T-helper 17 cell (primary cell): ENCODE data around the gene DUOXA1. TPM values are rescaled to one million over a fixed set of nuclear protein-coding genes. Genes with fewer than 3 reads are reported as not detected.
A peak's percentile ranks its signal among the peaks of the same experiment; 100 is the strongest.

Source experiments
- ATAC-seq: fragments of 150-1000 bp; cut with Tn5 transposase; 2 replicates; pipeline ENCODE4 v1.10.0; 2021; ENCODE audit warnings: mild to moderate bottlenecking, moderate library complexity
- DNase-seq, 3 donors: peaks; one replicate each; pipeline versions ENCODE4 v3.0.0 to v3.0.0-alpha.2; 2020 to 2021
- H3K9me3 ChIP-seq: one replicate; pipeline ENCODE4 v1.7.0; 2013; ENCODE audit warnings: low read length, mild to moderate bottlenecking; ENCODE audit not compliant: control insufficient read depth, poor library complexity, severe bottlenecking
- H3K27ac Mint-ChIP-seq: one replicate; pipeline ENCODE4 v1.8.0; 2022; ENCODE audit warnings: mild to moderate bottlenecking, moderate library complexity, mixed read lengths
- H3K27me3 Mint-ChIP-seq: one replicate; pipeline ENCODE4 v1.8.0; 2022; ENCODE audit warnings: mixed read lengths
- H3K36me3 Mint-ChIP-seq: one replicate; pipeline ENCODE4 v1.8.0; 2022; ENCODE audit warnings: low read depth, mixed read lengths
- H3K4me1 Mint-ChIP-seq: one replicate; pipeline ENCODE4 v1.8.0; 2022; ENCODE audit warnings: mild to moderate bottlenecking, mixed read lengths
- H3K4me3 Mint-ChIP-seq: one replicate; pipeline ENCODE4 v1.8.0; 2022; ENCODE audit warnings: mild to moderate bottlenecking, moderate library complexity, mixed read lengths
- total RNA-seq, 4 donors: library from RNA in 2 of 4; stranded (reverse) in 2 of 4; gene quantifications; one replicate each; pipeline ENCODE4 v1.2.3 and lab custom pipeline; 2022 to 2026

DUOXA1 gene
- total RNA-seq, 2 donors from 2014 or later = 0.57 TPM; not detected in 1

DNA sequence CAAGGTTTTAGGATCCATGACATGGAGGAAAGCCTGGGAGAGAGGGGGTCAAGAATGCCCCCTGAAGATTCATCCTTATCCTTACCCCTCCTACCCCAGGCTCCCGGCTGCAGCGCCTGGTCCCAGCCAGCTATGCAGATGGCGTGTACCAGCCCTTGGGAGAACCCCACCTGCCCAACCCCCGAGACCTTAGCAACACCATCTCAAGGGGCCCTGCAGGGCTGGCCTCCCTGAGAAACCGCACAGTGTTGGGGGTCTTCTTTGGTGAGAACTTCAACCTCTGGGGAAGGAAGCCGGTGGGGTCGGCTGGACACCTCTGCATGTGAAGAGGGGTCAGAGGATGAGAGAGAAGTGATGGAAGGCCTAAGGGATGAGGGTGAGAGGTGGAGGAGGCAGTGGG, 4.4 kb upstream of the DUOXA1 start:
- Mint-ChIP-seq H3K27me3 (peaks cover 66% of the 10 kb centered on the region), H3K36me3 (peaks cover 5% of the 10 kb centered on the region), H3K4me3 (peak overlapping the region; percentile 65), H3K27ac (no peak overlapping the region), H3K4me1 (peaks cover 7% of the 10 kb centered on the region)
- no peak for ATAC-seq
- H3K9me3 ChIP-seq = no peaks in the 10 kb centered on the region
- DNase-seq = no peak

DNA sequence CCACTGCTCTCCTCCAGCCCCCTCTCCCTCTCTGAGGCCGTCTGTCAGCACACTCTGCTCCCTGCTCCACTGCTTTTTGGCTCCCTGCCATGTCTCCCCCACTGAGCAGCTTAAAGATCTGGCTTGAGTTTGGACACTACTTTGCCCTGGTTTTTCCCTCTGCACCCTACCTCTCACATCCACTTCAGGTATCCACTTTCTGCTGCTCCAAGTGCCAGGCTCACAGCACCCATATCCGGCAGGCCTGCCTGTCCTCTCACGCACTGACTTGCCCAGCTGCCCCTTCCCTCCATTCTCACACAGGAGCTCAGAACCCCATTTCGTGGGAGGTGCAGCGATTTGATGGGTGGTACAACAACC, 3.9 kb upstream of the DUOXA1 start:
- Mint-ChIP-seq H3K36me3 (peaks cover 5% of the 10 kb centered on the region), H3K4me1 (peaks cover 7% of the 10 kb centered on the region), H3K27ac (no peak overlapping the region), H3K27me3 (peaks cover 70% of the 10 kb centered on the region), H3K4me3 (no peak overlapping the region)
- DNase-seq (no peak), ATAC-seq (no peak)
- no peaks in the 10 kb centered on the region for H3K9me3 ChIP-seq

DNA sequence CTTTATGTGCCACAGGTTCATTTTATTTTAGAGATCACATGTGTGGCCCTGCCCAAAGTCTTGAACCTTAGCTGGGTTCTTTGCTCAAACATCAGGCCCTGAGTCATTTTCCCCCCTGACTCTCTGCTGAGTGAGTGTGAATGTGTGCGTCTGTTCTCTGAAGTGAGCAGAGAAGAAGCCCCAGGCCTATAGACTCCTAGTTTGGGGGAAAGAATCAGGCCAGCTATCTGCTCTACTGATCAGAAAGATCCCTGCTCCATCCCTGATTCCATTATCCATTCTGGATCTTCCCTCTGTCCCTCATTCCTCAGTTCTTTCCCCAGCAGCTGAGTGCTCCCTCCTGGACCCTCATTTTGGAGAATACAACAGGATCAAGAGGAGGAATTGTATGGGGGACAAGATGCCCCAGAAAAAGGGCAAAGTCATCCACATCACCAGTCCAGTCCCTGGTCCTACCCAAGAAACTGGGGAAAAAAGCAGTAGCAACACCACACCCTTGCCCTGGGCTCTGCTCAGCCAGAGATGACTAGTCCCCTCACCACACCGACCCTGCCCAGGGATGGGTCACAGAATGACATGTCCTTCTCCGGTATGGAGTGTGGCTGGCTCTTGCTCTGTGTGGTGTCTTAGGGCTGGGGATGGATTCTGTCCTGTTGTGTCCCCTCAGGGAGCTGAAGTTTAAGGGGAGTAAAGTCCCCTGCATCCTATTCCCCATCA, 3.3 kb upstream of the DUOXA1 start:
- no peak overlapping the region for H3K27ac Mint-ChIP-seq
- peaks cover 70% of the 10 kb centered on the region for H3K27me3 Mint-ChIP-seq
- no peak overlapping the region for H3K4me3 Mint-ChIP-seq
- H3K36me3 Mint-ChIP-seq = peaks cover 5% of the 10 kb centered on the region
- H3K9me3 ChIP-seq = no peaks in the 10 kb centered on the region
- no peak for DNase-seq
- peaks cover 7% of the 10 kb centered on the region for H3K4me1 Mint-ChIP-seq
- ATAC-seq = no peak

DNA sequence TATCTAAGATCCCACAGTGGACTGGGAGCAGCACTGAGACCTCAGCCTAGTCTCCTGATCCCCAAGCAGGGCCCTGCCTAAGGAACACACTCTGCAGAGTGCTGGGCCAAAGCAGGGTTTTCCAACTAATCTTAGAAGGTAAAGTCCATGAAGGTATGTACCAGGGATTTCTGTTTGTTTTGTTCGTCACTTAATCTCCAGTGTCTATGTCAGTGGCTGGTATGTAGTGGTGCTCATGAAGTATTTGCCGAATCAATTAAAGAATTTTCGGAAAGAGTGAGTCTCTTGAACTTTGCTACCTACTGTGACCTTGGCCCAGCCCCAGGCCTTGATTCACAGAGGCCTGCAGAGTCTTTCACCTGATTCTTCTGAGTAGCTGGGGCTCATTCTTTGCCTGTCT, 1.8 kb upstream of the DUOXA1 start:
- H3K4me3 Mint-ChIP-seq = no peak overlapping the region
- DNase-seq (no peak), ATAC-seq (no peak)
- H3K4me1 Mint-ChIP-seq = peaks cover 6% of the 10 kb centered on the region
- no peaks in the 10 kb centered on the region for H3K9me3 ChIP-seq
- H3K27ac Mint-ChIP-seq = no peak overlapping the region
- H3K36me3 Mint-ChIP-seq = peaks cover 5% of the 10 kb centered on the region
- peaks cover 73% of the 10 kb centered on the region for H3K27me3 Mint-ChIP-seq

DNA sequence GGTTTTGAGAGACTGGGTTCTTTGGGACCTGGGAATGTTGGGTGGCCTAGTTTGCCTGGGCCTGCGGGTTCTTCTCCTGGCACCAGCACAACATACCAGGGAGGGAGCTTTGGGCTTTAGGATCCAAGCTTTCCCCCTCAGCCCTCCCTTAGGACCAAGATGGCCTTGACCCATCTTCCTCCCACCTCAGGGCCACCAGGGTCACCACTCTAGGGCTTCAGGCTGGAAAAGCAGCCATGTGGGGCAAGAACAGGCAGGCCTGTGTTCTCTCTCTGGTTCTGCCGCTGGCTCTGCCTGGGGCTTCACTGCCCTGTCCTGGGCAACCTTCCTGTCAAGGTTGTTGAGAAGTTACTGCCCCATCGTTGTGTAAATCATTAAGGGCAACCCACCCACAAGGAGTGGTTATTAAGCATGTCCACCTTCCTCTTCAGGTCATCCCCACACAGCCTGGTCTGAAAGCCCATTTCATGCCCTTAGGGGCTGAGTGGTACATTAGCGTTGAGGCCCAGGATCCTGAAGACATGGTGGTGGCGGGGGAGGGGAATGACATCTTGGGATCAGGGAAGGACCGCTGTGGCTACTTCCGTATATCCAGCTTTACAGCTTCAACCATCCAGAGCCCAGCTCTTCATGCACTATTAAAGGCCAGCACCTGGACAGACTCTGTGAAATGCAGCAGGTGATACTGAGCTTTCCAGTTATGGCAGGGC, 767 bp upstream of the DUOXA1 start:
- no peak for DNase-seq
- H3K27me3 Mint-ChIP-seq = peaks cover 79% of the 10 kb centered on the region

DNA sequence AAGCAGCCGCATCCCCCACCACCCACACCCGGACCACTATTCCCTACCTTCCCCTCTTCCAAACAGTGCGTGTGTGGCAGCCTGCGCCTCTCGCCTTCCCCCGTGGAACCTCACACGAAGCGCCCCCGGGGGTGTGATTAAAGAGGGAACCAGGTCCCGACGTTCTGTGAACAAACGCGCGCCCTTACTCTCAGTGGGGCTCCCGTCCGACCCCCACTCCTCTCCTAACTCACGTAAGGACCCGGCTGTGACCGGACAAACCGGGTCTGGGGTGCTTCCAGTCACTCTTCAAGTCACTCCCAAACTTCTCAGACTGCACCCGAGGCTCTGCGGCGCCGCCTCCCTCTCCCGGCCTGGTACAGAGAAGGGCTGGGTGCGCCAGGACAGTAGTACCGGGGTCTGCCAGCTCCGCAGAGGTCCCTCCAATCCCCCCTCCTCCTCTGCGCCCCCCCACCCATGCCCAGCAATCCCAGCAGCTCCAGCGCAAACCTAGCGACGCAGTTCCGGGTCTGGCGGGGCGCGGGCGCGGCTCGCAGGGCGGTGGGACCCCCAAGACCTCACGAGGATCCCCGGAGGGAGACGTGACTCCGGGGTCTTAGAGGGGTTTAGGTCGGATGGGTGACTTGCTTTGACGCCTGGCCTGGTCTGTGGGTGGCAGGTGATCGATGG, 574 bp downstream of the DUOXA1 start:
- Mint-ChIP-seq H3K27ac (no peak overlapping the region), H3K36me3 (peaks cover 17% of the 10 kb centered on the region), H3K4me3 (peak overlapping the region; percentile 60), H3K27me3 (peaks cover 82% of the 10 kb centered on the region), H3K4me1 (peaks cover 5% of the 10 kb centered on the region)
- ATAC-seq = no peak
- no peaks in the 10 kb centered on the region for H3K9me3 ChIP-seq
- DNase-seq = no peak

More for the DNA sequence above, 767 bp upstream of the DUOXA1 start:
- H3K9me3 ChIP-seq = no peaks in the 10 kb centered on the region
- H3K4me3 Mint-ChIP-seq = peak overlapping the region; percentile 60
- no peak for ATAC-seq
- H3K36me3 Mint-ChIP-seq = peaks cover 13% of the 10 kb centered on the region
- peaks cover 6% of the 10 kb centered on the region for H3K4me1 Mint-ChIP-seq
- no peak overlapping the region for H3K27ac Mint-ChIP-seq

DNA sequence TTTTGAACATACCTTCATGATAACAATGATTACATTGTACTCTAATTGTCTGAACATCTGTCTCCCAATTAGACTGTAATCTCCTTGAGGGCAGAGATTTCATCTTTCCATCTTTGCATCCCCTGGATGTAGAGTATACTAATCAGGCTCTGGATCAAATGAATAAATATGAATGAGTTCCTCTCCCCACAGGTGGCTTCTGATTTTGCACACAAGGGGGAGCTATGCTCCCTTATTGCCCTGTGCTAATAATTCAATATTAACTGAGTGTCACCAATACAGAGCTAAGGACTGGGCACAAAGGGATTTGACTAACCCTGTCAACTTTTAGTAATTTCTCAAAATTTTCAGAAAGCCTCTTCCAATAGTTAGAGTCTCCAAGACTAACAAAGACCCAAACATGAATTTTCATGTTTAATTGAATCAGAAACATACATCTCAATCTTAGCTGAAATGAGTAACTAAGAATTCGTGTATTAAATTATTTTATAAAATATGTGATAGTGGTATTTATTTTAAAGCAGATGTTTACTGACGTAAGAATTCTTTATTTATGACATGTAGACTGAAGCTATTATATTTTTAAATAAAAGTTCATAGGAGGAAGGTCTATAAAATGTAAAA, 3.0 kb downstream of the DUOXA1 start:
- ATAC-seq (peak; percentile 77), DNase-seq (peak in 1 of 3 donors; percentile 36)
- Mint-ChIP-seq H3K27ac (no peak overlapping the region), H3K4me1 (peaks cover 3% of the 10 kb centered on the region), H3K4me3 (no peak overlapping the region), H3K27me3 (peaks cover 77% of the 10 kb centered on the region), H3K36me3 (peaks cover 16% of the 10 kb centered on the region)
- H3K9me3 ChIP-seq = no peaks in the 10 kb centered on the region

DNA sequence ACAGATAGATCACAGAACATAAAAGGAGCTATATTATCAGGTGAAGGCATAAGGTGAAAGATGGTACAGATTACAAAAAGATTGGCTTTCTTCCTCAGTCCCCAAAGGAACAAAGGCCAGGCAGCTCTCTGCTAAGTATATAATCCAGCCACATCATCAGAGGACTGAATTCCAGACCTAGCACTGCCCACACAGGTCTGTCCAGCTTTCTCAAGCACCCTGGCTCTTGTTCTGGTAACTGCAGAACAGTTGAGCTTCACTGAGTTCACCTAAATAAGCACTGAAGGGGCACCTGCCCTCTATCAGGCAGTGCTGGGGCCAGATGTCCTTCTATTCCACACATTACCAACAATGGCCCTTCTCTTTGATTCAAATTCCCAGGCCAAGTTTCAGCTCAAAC, 6.3 kb downstream of the DUOXA1 start:
- H3K4me3 Mint-ChIP-seq = no peak overlapping the region
- H3K9me3 ChIP-seq = no peaks in the 10 kb centered on the region
- H3K27ac Mint-ChIP-seq = no peak overlapping the region
- peaks cover 78% of the 10 kb centered on the region for H3K27me3 Mint-ChIP-seq
- peaks cover 4% of the 10 kb centered on the region for H3K4me1 Mint-ChIP-seq
- no peak for ATAC-seq
- peaks cover 20% of the 10 kb centered on the region for H3K36me3 Mint-ChIP-seq
- DNase-seq = no peak

DNA sequence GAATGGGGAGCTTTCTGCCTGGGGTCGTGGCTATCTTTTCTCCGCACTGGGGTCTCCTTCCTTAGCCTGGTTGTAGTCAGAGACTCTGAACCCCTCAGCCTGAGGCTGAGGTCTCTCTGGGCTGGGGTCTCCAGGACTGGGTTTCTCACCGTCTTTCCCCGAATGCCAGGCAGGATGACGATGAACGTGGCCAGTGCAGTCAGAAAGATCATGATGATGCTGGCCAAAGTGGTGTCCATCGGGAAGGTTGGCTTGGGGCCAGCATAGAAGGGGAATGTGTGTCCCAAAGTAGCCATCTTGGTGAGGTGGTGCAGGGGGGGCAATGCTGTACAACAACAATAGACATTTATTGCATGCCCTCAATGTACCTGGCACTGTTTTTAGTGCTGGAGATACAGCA, 7.0 kb downstream of the DUOXA1 start:
- H3K36me3 Mint-ChIP-seq = peaks cover 22% of the 10 kb centered on the region
- peaks cover 11% of the 10 kb centered on the region for H3K4me1 Mint-ChIP-seq
- H3K27me3 Mint-ChIP-seq = peaks cover 78% of the 10 kb centered on the region
- H3K27ac Mint-ChIP-seq = no peak overlapping the region
- no peak for ATAC-seq
- no peak for DNase-seq
- no peak overlapping the region for H3K4me3 Mint-ChIP-seq
- no peaks in the 10 kb centered on the region for H3K9me3 ChIP-seq

DNA sequence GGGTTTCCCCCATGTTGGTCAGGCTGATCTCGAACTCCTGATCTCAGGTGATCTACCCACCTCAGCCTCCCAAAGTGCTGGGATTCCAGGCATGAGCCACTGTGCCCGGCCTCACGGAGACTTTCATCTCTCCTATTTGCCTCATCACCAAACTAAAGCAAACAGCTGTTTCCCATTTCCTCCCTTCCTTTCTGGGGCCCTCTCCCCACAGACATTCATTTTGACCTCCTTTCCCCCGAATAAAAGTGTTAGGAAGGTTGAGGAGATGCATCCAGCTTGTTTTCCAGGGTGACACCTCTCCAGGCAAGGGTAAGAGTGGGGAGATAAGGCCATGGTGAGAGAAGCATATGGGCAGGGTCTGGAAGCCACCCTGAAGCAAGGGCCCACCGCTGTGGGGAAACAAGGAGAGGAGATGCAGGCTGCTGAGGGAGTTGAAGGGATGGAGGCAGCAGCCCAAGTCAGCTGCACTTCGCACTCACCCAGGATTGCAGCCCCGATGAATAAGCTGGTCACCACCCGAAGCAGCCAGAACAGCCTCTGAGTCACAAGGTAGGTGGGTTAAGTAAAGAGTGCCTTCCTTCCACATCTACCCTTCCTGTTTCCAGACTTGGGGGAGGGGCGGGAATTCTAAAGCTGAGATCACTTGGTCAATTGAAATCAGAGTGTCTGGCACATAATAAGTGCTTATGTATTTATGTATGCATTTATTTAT, 7.8 kb downstream of the DUOXA1 start:
- Mint-ChIP-seq H3K27me3 (peaks cover 83% of the 10 kb centered on the region), H3K4me1 (peaks cover 19% of the 10 kb centered on the region), H3K27ac (no peak overlapping the region), H3K36me3 (peaks cover 22% of the 10 kb centered on the region), H3K4me3 (no peak overlapping the region)
- ATAC-seq = no peak
- DNase-seq = no peak
- no peaks in the 10 kb centered on the region for H3K9me3 ChIP-seq

DNA sequence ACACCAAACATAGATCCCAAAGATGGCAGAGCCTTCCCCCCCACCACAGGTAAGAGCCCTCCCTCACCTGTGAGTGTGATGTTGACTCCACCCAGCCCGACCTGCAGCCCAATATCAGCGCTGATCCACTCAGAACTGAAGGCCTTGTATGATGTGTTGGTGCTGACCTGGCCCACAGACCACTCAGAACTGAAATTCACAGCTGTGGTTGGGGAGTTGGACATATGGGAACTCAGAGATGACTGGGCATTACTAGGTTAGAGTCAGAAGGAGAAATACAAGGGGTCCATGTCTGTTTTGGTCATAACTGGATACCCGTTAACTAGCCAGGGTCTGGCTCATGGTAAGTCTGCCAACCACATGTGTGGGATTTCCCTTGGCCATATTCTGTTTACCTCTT, 8.7 kb downstream of the DUOXA1 start:
- no peak for DNase-seq

DNA sequence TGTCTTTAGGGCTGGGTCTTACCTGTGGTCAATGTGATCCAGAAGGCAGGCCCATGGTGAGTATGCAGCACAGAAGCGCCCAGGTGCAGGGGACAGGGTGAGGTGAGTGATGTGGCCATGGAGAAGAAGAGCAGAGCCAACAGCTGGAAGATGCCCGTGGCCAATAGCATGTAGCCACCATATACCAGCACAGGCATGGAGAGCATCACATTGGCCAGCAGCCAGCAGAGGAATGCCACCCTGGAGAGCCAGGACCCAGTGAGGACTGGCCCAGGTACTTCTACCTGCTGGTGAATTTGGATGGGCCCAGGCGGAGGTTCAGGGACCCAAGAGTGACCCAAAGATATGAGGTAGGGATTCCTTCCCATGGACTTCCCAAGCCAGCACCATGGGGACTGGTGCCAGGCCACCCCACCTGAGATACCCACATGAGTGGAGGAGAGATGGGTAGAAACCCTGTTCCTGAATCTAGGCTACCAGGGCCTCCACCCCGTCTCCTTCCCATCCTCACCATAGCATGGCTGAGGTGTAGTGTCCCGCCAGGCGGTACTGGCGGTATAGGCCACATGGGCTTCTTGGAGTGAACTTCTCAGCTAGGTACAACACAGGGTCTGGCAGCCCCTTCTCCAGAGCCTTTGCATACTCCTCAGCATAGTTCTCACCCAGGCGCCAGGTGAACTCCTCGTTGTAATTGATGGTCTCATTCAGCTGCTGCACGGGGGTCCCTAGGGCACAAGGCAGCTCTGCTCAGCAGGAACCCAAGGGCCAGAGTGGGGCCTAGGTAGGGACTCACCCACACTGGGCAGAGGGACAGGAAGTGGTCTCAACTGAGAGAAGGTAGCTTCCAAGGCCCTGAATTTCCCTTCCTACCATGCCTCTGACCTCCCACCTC, 9.4 kb downstream of the DUOXA1 start:
- H3K4me1 Mint-ChIP-seq = peaks cover 18% of the 10 kb centered on the region
- H3K36me3 Mint-ChIP-seq = peaks cover 12% of the 10 kb centered on the region
- DNase-seq (no peak), ATAC-seq (no peak)
- H3K4me3 Mint-ChIP-seq = no peak overlapping the region
- peaks cover 84% of the 10 kb centered on the region for H3K27me3 Mint-ChIP-seq
- no peaks in the 10 kb centered on the region for H3K9me3 ChIP-seq
- H3K27ac Mint-ChIP-seq = no peak overlapping the region

More for the DNA sequence above, 8.7 kb downstream of the DUOXA1 start:
- Mint-ChIP-seq H3K4me1 (peaks cover 18% of the 10 kb centered on the region), H3K27ac (no peak overlapping the region), H3K4me3 (no peak overlapping the region), H3K36me3 (peaks cover 18% of the 10 kb centered on the region), H3K27me3 (peaks cover 84% of the 10 kb centered on the region)
- ATAC-seq = no peak
- no peaks in the 10 kb centered on the region for H3K9me3 ChIP-seq
